ENCODE measurements around the gene GANC. TPM values are rescaled to one million over a fixed set of nuclear protein-coding genes. Genes with fewer than 3 reads are reported as not detected.

GANC gene
- total and polyA plus RNA-seq, 2 donors (not counting 1 experiment from before 2014, with no cell fraction given) = 15.1 to 24.6 TPM

- Histone ChIP-seq H3K79me2 (ENCODE audit: control insufficient read depth, insufficient read depth, low read length) (no peaks in the 10 kb centered on the region), H3K4me1 (ENCODE audit: control insufficient read depth, extremely low read depth, insufficient read depth, low read length) (no peaks in the 10 kb centered on the region), H3K36me3 (ENCODE audit: control insufficient read depth, insufficient read depth, low read length) (peaks cover 4% of the 10 kb centered on the region), H3K27me3 (ENCODE audit: control insufficient read depth, insufficient read depth, low read length) (no peaks in the 10 kb centered on the region), H3K4me2 (ENCODE audit: extremely low read depth, insufficient read depth, low read length) (no peak overlapping the region), H4K20me1 (ENCODE audit: control insufficient read depth, extremely low read depth, insufficient read depth, low read length) (no peaks in the 10 kb centered on the region), H3K27ac (ENCODE audit: insufficient read depth, low read length) (no peak overlapping the region), H2AFZ (ENCODE audit: low read length) (no peak overlapping the region), H3K4me3 (replicated peaks in 1 of 4; ENCODE audit: control extremely low read depth in 1 of 4, insufficient read depth in 1 of 4, low read depth in 3 of 4, low read length in 4 of 4) (no peak overlapping the region), H3K9me3 (ENCODE audit: control insufficient read depth, insufficient read depth, low read depth, low read length) (no peaks in the 10 kb centered on the region), H3K9ac (ENCODE audit: insufficient read depth, low read length) (no peak overlapping the region)
- TF ChIP-seq EZH2 (IDR thresholded peaks at IDR 0.05; ENCODE audit: low read length, missing control alignments) (no peak), CTCF (conservative IDR thresholded peaks at IDR 0.05 in 1 of 2, IDR thresholded peaks at IDR 0.05 in 1 of 2; ENCODE audit: low read depth in 1 of 2, low read length in 2 of 2) (no peak)
- peak in 1 of 2 donors; percentile 87 for DNase-seq (ENCODE audit: low read depth in 2 of 2)
Observed at GRCh38 chr15:42348083-42348482, 75.1 kb downstream of the GANC start.

- no peaks in the 10 kb centered on the region for H3K9me3 ChIP-seq (ENCODE audit: control insufficient read depth, insufficient read depth, low read depth, low read length)
- H3K4me1 ChIP-seq (ENCODE audit: control insufficient read depth, extremely low read depth, insufficient read depth, low read length) = no peaks in the 10 kb centered on the region
- H3K9ac ChIP-seq (ENCODE audit: insufficient read depth, low read length) = no peak overlapping the region
- H3K27ac ChIP-seq (ENCODE audit: insufficient read depth, low read length) = no peak overlapping the region
- H3K4me2 ChIP-seq (ENCODE audit: extremely low read depth, insufficient read depth, low read length) = no peak overlapping the region
- H3K79me2 ChIP-seq (ENCODE audit: control insufficient read depth, insufficient read depth, low read length) = no peaks in the 10 kb centered on the region
- peaks cover 5% of the 10 kb centered on the region for H3K36me3 ChIP-seq (ENCODE audit: control insufficient read depth, insufficient read depth, low read length)
- H3K27me3 ChIP-seq (ENCODE audit: control insufficient read depth, insufficient read depth, low read length) = no peaks in the 10 kb centered on the region
- no peak overlapping the region for H2AFZ ChIP-seq (ENCODE audit: low read length)
- H4K20me1 ChIP-seq (ENCODE audit: control insufficient read depth, extremely low read depth, insufficient read depth, low read length) = no peaks in the 10 kb centered on the region
- H3K4me3 ChIP-seq (replicated peaks in 1 of 4; ENCODE audit: control extremely low read depth in 1 of 4, insufficient read depth in 1 of 4, low read depth in 3 of 4, low read length in 4 of 4) = no peak overlapping the region
- TF ChIP-seq CTCF (conservative IDR thresholded peaks at IDR 0.05 in 1 of 2, IDR thresholded peaks at IDR 0.05 in 1 of 2; ENCODE audit: low read depth in 1 of 2, low read length in 2 of 2) (no peak), EZH2 (IDR thresholded peaks at IDR 0.05; ENCODE audit: low read length, missing control alignments) (no peak)
- peak in 1 of 2 donors; percentile 67 for DNase-seq (ENCODE audit: low read depth in 2 of 2)
Observed at GRCh38 chr15:42349186-42349585, 76.2 kb downstream of the GANC start.

GRCh38 chr15:42352401-42352800, 79.4 kb downstream of the GANC start:
- H3K4me1 ChIP-seq (ENCODE audit: control insufficient read depth, extremely low read depth, insufficient read depth, low read length) = no peaks in the 10 kb centered on the region
- H3K36me3 ChIP-seq (ENCODE audit: control insufficient read depth, insufficient read depth, low read length) = peaks cover 5% of the 10 kb centered on the region
- no peak for TF ChIP-seq EZH2 (IDR thresholded peaks at IDR 0.05; ENCODE audit: low read length, missing control alignments)
- no peak for TF ChIP-seq CTCF (conservative IDR thresholded peaks at IDR 0.05 in 1 of 2, IDR thresholded peaks at IDR 0.05 in 1 of 2; ENCODE audit: low read depth in 1 of 2, low read length in 2 of 2)
- H3K27me3 ChIP-seq (ENCODE audit: control insufficient read depth, insufficient read depth, low read length) = no peaks in the 10 kb centered on the region
- no peak overlapping the region for H3K4me3 ChIP-seq (replicated peaks in 1 of 4; ENCODE audit: control extremely low read depth in 1 of 4, insufficient read depth in 1 of 4, low read depth in 3 of 4, low read length in 4 of 4)
- H2AFZ ChIP-seq (ENCODE audit: low read length) = no peak overlapping the region
- H3K9ac ChIP-seq (ENCODE audit: insufficient read depth, low read length) = no peak overlapping the region
- H3K9me3 ChIP-seq (ENCODE audit: control insufficient read depth, insufficient read depth, low read depth, low read length) = no peaks in the 10 kb centered on the region
- no peak overlapping the region for H3K4me2 ChIP-seq (ENCODE audit: extremely low read depth, insufficient read depth, low read length)
- H3K27ac ChIP-seq (ENCODE audit: insufficient read depth, low read length) = no peak overlapping the region
- DNase-seq (ENCODE audit: low read depth in 2 of 2) = no peak
- H3K79me2 ChIP-seq (ENCODE audit: control insufficient read depth, insufficient read depth, low read length) = no peaks in the 10 kb centered on the region
- H4K20me1 ChIP-seq (ENCODE audit: control insufficient read depth, extremely low read depth, insufficient read depth, low read length) = no peaks in the 10 kb centered on the region
